Ishikawa (cell line): ENCODE data around the gene CXCL17.

ENCODE experiments used
- CEBPB ChIP-seq: IDR thresholded peaks from 2 replicates; pipeline ENCODE4 v1.6.1; 2012
- CREB1 ChIP-seq: IDR thresholded peaks from 2 replicates; pipeline ENCODE4 v1.6.1; 2012; ENCODE audit warnings: low read depth
- EGR1 ChIP-seq: IDR thresholded peaks from 2 replicates; pipeline ENCODE4 v1.6.1; 2012
- EP300 ChIP-seq: IDR thresholded peaks from 2 replicates; pipeline ENCODE4 v1.6.1; 2012; ENCODE audit warnings: borderline replicate concordance
- FOXM1 ChIP-seq: IDR thresholded peaks from 2 replicates; pipeline ENCODE4 v1.6.1; 2012; ENCODE audit warnings: low read depth, borderline replicate concordance
- NFIC ChIP-seq: IDR thresholded peaks from 2 replicates; pipeline ENCODE4 v1.6.1; 2012
- RAD21 ChIP-seq: IDR thresholded peaks from 2 replicates; pipeline ENCODE4 v1.6.1; 2012; ENCODE audit warnings: low read depth
- TAF1 ChIP-seq: IDR thresholded peaks from 2 replicates; pipeline ENCODE4 v1.6.1; 2012; ENCODE audit warnings: low read depth, mild to moderate bottlenecking
- TCF12 ChIP-seq: IDR thresholded peaks from 2 replicates; pipeline ENCODE4 v1.6.1; 2012; ENCODE audit warnings: low read depth
- TEAD4 ChIP-seq: IDR thresholded peaks from 2 replicates; pipeline ENCODE4 v1.6.1; 2012
- YY1 ChIP-seq: IDR thresholded peaks from 2 replicates; pipeline ENCODE4 v1.6.1; 2012; ENCODE audit warnings: low read depth
- ZBTB7A ChIP-seq: IDR thresholded peaks from 2 replicates; pipeline ENCODE4 v1.6.1; 2012; ENCODE audit warnings: low read depth
- TF ChIP-seq, protein P1 (sequence below): IDR thresholded peaks from 2 replicates; pipeline ENCODE4 v1.6.1; 2012
- TF ChIP-seq, protein P2 (sequence below): IDR thresholded peaks from 2 replicates; pipeline ENCODE4 v1.6.1; 2012; ENCODE audit warnings: low read depth, mild to moderate bottlenecking

DNA sequence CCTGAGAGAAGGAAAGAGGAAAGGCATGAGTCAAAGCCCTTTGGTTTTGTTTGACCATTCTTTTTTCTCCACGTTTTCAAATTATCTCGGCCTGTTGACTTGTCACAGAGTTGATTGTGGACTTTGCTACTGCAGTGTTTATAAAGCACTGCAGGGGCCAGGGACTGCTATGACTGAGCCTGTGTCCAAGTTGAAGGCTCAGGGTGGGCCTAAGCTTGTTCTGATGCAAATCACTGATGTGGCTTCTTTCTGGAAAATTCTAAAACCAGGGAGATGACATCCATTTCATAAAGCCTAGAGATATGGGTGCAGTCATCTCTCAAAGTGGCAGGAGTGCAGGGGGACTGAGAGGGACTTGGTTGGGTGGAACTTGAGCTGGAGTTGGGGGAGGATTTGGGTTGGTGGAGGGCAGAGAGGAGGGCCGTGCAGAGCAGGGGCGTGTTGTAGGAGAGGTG lies 1.2 kb upstream of the CXCL17 start:
- TF ChIP-seq EP300 (no peak), YY1 (no peak), CEBPB (no peak), FOXM1 (no peak), TAF1 (no peak), EGR1 (no peak), ZBTB7A (no peak), CREB1 (no peak), TEAD4 (no peak), TCF12 (no peak), RAD21 (no peak), NFIC (no peak)
- TF ChIP-seq, protein P1, sequence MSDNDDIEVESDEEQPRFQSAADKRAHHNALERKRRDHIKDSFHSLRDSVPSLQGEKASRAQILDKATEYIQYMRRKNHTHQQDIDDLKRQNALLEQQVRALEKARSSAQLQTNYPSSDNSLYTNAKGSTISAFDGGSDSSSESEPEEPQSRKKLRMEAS = no peak
- TF ChIP-seq, protein P2, sequence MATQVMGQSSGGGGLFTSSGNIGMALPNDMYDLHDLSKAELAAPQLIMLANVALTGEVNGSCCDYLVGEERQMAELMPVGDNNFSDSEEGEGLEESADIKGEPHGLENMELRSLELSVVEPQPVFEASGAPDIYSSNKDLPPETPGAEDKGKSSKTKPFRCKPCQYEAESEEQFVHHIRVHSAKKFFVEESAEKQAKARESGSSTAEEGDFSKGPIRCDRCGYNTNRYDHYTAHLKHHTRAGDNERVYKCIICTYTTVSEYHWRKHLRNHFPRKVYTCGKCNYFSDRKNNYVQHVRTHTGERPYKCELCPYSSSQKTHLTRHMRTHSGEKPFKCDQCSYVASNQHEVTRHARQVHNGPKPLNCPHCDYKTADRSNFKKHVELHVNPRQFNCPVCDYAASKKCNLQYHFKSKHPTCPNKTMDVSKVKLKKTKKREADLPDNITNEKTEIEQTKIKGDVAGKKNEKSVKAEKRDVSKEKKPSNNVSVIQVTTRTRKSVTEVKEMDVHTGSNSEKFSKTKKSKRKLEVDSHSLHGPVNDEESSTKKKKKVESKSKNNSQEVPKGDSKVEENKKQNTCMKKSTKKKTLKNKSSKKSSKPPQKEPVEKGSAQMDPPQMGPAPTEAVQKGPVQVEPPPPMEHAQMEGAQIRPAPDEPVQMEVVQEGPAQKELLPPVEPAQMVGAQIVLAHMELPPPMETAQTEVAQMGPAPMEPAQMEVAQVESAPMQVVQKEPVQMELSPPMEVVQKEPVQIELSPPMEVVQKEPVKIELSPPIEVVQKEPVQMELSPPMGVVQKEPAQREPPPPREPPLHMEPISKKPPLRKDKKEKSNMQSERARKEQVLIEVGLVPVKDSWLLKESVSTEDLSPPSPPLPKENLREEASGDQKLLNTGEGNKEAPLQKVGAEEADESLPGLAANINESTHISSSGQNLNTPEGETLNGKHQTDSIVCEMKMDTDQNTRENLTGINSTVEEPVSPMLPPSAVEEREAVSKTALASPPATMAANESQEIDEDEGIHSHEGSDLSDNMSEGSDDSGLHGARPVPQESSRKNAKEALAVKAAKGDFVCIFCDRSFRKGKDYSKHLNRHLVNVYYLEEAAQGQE = no peak
